ENCODE data around the gene OSBPL8.

Gene OSBPL8

DNA sequence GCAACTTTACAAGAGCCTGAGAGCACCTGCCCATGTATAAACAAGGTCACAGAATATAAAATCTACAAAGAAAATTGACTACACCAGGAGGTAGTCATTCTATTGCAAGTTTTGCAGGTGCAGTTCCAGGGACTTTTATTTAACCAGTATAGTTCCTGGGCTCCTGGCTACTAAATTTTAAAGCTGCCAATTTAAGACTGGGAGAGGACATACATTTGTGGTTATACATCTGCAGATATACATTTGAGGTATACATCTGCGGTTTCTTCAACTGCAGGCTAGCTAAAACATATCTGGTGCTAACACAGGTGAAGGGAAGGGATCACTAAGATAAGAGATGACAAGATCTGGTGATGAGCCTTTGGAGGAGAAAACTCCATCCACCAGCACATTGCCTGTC lies 241.6 kb downstream of the OSBPL8 start:
- Histone ChIP-seq H4K20me1 (ENCODE audit: low read depth, low read length) (no peaks in the 10 kb centered on the region), H3K4me2 (ENCODE audit: low read depth, low read length, poor library complexity, severe bottlenecking) (no peak overlapping the region)
- TF ChIP-seq, protein P1, sequence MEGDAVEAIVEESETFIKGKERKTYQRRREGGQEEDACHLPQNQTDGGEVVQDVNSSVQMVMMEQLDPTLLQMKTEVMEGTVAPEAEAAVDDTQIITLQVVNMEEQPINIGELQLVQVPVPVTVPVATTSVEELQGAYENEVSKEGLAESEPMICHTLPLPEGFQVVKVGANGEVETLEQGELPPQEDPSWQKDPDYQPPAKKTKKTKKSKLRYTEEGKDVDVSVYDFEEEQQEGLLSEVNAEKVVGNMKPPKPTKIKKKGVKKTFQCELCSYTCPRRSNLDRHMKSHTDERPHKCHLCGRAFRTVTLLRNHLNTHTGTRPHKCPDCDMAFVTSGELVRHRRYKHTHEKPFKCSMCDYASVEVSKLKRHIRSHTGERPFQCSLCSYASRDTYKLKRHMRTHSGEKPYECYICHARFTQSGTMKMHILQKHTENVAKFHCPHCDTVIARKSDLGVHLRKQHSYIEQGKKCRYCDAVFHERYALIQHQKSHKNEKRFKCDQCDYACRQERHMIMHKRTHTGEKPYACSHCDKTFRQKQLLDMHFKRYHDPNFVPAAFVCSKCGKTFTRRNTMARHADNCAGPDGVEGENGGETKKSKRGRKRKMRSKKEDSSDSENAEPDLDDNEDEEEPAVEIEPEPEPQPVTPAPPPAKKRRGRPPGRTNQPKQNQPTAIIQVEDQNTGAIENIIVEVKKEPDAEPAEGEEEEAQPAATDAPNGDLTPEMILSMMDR (IDR thresholded peaks at IDR 0.05; ENCODE audit: insufficient read depth, low read length, poor library complexity, severe bottlenecking): no peak

DNA sequence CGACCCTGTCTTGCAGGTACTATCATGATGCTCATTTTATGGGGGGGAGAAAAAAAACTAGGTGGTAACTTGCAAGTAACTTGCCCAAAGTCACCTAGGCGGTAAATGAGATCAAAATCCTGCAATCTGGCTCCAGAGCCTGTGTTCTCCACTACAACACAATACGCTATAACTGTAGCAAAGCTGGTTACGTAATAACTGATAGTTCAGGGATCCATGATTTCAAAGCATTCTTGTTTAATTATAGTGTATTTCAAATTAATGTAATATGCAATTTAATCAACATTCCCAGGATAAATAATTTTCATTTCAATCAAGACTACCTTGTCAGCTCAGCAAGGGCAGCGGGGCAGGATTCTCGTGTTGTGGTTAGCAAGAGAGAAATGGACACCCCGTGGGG lies 243.1 kb downstream of the OSBPL8 start:
- Histone ChIP-seq H3K9ac (ENCODE audit: low read length) (no peak overlapping the region), H3K27me3 (ENCODE audit: low read length) (no peaks in the 10 kb centered on the region), H3F3A (ENCODE audit: insufficient read depth) (no peaks in the 10 kb centered on the region), H3K4me2 (ENCODE audit: low read depth, low read length, poor library complexity, severe bottlenecking) (no peak overlapping the region), H3K9me3 (ENCODE audit: insufficient read depth, low read length) (no peaks in the 10 kb centered on the region), H3K4me3 (ENCODE audit: insufficient read depth, low read length, poor library complexity, severe bottlenecking) (no peak overlapping the region), H4K20me1 (ENCODE audit: low read depth, low read length) (no peaks in the 10 kb centered on the region), H3K9me2 (replicated peaks; ENCODE audit: insufficient read depth, low read length) (no peaks in the 10 kb centered on the region), H2AFZ (ENCODE audit: low read depth, low read length, severe bottlenecking) (no peak overlapping the region), H3K79me2 (ENCODE audit: insufficient read depth, low read length) (no peaks in the 10 kb centered on the region), H3K27ac (ENCODE audit: low read depth, low read length) (no peak overlapping the region), H3K36me3 (ENCODE audit: low read length) (no peaks in the 10 kb centered on the region)
- TF ChIP-seq EZH2phosphoT487 (conservative IDR thresholded peaks at IDR 0.05; ENCODE audit: low read length): no peak

More for the DNA sequence above, 241.6 kb downstream of the OSBPL8 start:
- no peak overlapping the region for H3K27ac ChIP-seq (ENCODE audit: low read depth, low read length)
- H3K9me2 ChIP-seq (replicated peaks; ENCODE audit: insufficient read depth, low read length): no peaks in the 10 kb centered on the region
- no peak overlapping the region for H3K9ac ChIP-seq (ENCODE audit: low read length)
- H3K4me3 ChIP-seq (ENCODE audit: insufficient read depth, low read length, poor library complexity, severe bottlenecking): no peak overlapping the region
- H3K27me3 ChIP-seq (ENCODE audit: low read length): no peaks in the 10 kb centered on the region
- no peaks in the 10 kb centered on the region for H3K79me2 ChIP-seq (ENCODE audit: insufficient read depth, low read length)
- no peaks in the 10 kb centered on the region for H3K9me3 ChIP-seq (ENCODE audit: insufficient read depth, low read length)
- H2AFZ ChIP-seq (ENCODE audit: low read depth, low read length, severe bottlenecking): no peak overlapping the region
- no peaks in the 10 kb centered on the region for H3K36me3 ChIP-seq (ENCODE audit: low read length)
- H3F3A ChIP-seq (ENCODE audit: insufficient read depth): no peaks in the 10 kb centered on the region

DNA sequence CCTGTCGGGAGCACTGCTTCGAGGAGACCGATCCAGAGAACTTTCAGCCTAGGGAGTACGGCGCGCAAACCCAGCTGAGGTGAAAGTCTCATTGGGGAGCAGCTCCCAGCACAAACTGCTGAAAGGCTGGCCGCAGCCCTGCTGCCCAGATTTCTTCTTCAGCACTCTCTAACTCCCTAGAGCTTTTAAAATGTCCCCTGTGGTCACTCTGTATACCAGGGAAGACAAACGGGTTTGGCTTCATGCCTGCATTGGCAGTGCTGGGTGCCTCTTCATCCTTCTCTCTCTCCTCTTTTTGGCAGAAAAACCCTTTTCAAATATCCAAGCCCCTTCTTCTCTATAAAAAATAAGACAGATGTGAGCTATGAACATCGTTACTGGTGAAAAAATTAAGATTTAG lies 246.3 kb downstream of the OSBPL8 start:
- no peak overlapping the region for H2AFZ ChIP-seq (ENCODE audit: low read depth, low read length, severe bottlenecking)

DNA sequence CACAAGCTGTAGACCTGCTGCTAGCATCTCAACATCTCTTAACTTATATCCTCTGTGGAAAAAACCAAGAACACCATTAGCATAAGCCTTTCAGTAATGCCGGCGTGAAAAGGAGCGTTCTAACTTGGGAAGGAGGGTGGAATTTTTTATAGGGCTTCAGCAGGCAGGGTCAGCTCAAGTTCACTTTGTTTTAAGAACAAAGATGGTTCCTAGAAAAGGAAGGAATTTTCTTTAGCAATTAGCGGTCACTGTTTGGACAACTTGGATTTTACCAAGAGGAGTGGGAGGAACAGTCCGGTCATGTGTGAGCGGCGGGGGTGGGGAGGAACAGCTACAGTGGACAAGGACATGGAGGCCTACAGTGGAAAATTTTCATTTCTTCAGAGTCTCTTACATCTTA lies 247.3 kb downstream of the OSBPL8 start:
- H3K27me3 ChIP-seq (ENCODE audit: low read length): no peaks in the 10 kb centered on the region
- no peaks in the 10 kb centered on the region for H3K79me2 ChIP-seq (ENCODE audit: insufficient read depth, low read length)
- no peaks in the 10 kb centered on the region for H3K36me3 ChIP-seq (ENCODE audit: low read length)
- no peak overlapping the region for H3K27ac ChIP-seq (ENCODE audit: low read depth, low read length)
- no peak for TF ChIP-seq EZH2phosphoT487 (conservative IDR thresholded peaks at IDR 0.05; ENCODE audit: low read length)
- TF ChIP-seq, protein P1 (IDR thresholded peaks at IDR 0.05; ENCODE audit: insufficient read depth, low read length, poor library complexity, severe bottlenecking): no peak
- H3K4me3 ChIP-seq (ENCODE audit: insufficient read depth, low read length, poor library complexity, severe bottlenecking): no peak overlapping the region
- H4K20me1 ChIP-seq (ENCODE audit: low read depth, low read length): no peaks in the 10 kb centered on the region
- H3F3A ChIP-seq (ENCODE audit: insufficient read depth): no peaks in the 10 kb centered on the region
- H3K9me2 ChIP-seq (replicated peaks; ENCODE audit: insufficient read depth, low read length): no peaks in the 10 kb centered on the region
- H3K9me3 ChIP-seq (ENCODE audit: insufficient read depth, low read length): no peaks in the 10 kb centered on the region
- no peak overlapping the region for H3K9ac ChIP-seq (ENCODE audit: low read length)
- no peak overlapping the region for H3K4me2 ChIP-seq (ENCODE audit: low read depth, low read length, poor library complexity, severe bottlenecking)
- H2AFZ ChIP-seq (ENCODE audit: low read depth, low read length, severe bottlenecking): no peak overlapping the region

More for the DNA sequence above, 246.3 kb downstream of the OSBPL8 start:
- Histone ChIP-seq H3K9me3 (ENCODE audit: insufficient read depth, low read length) (no peaks in the 10 kb centered on the region), H3K9me2 (replicated peaks; ENCODE audit: insufficient read depth, low read length) (no peaks in the 10 kb centered on the region), H3K27me3 (ENCODE audit: low read length) (no peaks in the 10 kb centered on the region), H3F3A (ENCODE audit: insufficient read depth) (no peaks in the 10 kb centered on the region), H3K4me3 (ENCODE audit: insufficient read depth, low read length, poor library complexity, severe bottlenecking) (no peak overlapping the region), H3K79me2 (ENCODE audit: insufficient read depth, low read length) (no peaks in the 10 kb centered on the region), H4K20me1 (ENCODE audit: low read depth, low read length) (no peaks in the 10 kb centered on the region), H3K27ac (ENCODE audit: low read depth, low read length) (no peak overlapping the region), H3K4me2 (ENCODE audit: low read depth, low read length, poor library complexity, severe bottlenecking) (no peak overlapping the region), H3K36me3 (ENCODE audit: low read length) (no peaks in the 10 kb centered on the region), H3K9ac (ENCODE audit: low read length) (no peak overlapping the region)
- TF ChIP-seq, protein P1 (IDR thresholded peaks at IDR 0.05; ENCODE audit: insufficient read depth, low read length, poor library complexity, severe bottlenecking): no peak
- no peak for TF ChIP-seq EZH2phosphoT487 (conservative IDR thresholded peaks at IDR 0.05; ENCODE audit: low read length)
